Subcutaneous adipose tissue (tissue), 4 donors: ENCODE results near the gene HAUS7. TPM values are rescaled to one million over a fixed set of nuclear protein-coding genes. Genes with fewer than 3 reads are reported as not detected.

Experiments used
- total RNA-seq, 4 donors: library from RNA; depleted of rRNA; stranded (reverse); fragments of >200 nt; gene quantifications; one replicate each; pipeline ENCODE4 v1.1.0, GENCODE V29; 2016
- TF ChIP-seq, protein P1 (sequence below): fragments of 450-650 bp; IDR thresholded peaks from one replicate; pipeline ENCODE4 v1.5.1; 2016; ENCODE audit warnings: low read depth, mild to moderate bottlenecking, control low read depth, antibody characterized with exemption, moderate library complexity

HAUS7 gene
- total RNA-seq, 4 donors from 2014 or later, result 14.2 to 29.4 (median 16.3) TPM

DNA sequence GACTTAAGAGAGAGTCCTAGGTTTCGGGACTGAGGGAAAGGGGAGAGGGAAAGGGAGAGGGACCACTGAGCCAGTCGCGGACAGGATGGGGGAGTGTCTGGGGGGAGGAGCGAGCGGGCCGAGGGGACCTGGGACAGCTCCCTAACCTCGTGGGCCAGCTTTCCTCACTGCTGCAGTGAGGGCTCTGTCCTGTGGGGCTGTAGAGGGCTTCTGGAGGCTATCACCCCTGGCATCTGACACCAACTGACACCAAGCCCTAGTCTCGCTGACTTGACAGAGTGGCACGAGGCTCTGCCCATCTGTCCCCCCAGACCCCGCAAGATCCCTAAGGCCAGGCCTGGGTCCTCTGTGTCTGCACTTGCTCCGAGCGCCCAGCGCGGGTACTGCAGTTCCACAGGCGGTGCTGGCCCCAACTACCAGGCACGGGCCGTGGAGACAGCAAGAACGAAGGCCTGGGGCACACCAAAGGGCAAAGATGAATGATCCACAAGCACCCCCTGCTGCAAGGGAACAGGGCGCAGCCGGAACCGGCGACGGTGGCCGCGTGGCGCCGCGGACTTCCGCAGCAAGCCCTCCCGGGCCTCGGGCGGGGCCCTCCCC, 465 bp downstream of the HAUS7 start:
- TF ChIP-seq, protein P1, sequence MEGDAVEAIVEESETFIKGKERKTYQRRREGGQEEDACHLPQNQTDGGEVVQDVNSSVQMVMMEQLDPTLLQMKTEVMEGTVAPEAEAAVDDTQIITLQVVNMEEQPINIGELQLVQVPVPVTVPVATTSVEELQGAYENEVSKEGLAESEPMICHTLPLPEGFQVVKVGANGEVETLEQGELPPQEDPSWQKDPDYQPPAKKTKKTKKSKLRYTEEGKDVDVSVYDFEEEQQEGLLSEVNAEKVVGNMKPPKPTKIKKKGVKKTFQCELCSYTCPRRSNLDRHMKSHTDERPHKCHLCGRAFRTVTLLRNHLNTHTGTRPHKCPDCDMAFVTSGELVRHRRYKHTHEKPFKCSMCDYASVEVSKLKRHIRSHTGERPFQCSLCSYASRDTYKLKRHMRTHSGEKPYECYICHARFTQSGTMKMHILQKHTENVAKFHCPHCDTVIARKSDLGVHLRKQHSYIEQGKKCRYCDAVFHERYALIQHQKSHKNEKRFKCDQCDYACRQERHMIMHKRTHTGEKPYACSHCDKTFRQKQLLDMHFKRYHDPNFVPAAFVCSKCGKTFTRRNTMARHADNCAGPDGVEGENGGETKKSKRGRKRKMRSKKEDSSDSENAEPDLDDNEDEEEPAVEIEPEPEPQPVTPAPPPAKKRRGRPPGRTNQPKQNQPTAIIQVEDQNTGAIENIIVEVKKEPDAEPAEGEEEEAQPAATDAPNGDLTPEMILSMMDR, result no peak

DNA sequence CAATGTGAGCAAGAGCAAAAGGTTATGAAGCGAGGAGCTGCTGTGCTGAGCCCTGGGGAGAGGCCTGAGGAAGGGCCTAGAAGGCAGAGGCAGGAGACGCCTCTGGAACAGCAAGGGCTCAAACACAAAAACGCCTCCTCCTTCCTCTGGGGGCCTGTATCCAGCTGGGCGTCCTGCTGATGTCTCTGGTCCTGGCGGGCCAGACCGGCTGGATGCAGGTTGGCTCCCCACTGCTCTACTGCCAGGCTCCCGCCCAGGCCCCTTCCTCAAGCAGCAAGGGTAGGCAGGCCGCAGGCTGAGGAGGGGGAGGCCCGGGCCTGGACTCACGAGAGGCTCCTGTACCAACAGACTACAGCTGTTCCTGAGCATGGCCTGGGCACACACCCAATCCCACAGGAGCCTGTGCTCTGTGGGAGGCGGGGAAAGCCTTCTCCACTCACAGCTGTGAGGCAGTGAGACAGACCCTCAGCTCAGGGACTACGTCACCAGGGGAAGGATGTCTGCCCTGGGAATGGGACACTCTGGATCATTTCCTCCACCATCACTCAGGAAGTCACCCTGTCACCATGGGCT, 2.3 kb downstream of the HAUS7 start:
- TF ChIP-seq, protein P1, result no peak

DNA sequence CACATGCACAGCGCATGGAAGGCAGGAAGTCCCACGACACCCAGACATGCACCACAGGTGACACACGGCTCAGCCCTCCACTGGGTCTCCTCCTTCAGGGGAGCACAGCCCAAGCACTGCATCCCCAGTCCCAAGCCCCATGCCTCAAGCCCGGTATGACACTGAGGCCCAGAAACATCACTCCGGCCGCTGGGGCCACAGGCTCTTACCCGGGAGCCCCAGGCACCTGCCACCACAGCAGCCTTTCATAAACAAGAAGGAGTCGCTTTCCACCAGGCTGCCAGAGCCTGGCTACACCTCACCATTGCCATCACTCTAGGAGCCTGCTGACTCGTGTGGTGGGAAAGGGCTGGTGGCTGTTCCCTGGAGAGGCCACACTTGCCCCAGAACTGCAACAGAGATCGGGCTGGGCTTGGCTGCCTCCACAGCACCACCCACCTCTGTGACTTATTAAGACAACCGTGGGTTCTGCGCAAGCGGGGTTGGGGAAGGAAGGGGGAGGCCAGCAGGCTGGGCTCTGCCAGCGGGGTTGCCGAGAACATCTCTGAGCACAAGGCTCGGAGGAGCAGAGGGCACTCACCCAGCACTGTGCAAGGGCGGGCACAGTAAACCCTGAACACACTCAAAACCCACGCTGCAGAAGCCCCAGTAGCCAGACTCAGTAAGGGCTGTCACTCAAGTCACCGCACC, 4.5 kb downstream of the HAUS7 start:
- TF ChIP-seq, protein P1, result no peak

DNA sequence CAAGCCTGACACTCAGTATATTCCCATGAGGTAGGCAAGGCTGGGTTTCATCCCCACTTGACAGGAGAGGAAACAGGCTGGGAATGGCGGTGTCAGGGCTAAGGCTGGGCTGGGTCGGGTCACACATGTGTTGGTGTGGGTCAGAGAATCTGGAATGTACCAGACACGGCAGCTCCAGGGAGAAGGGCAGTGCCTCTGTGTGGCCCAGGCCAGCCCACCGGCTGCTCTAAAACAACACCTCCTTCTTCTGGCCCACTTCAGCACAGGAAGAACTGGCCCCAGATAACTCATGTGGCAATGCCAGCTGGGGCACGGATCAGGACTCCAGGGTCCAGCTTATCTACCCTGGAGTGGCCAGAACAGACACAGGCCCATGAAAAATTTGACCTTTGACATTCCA, 6.3 kb downstream of the HAUS7 start:
- TF ChIP-seq, protein P1, result no peak

DNA sequence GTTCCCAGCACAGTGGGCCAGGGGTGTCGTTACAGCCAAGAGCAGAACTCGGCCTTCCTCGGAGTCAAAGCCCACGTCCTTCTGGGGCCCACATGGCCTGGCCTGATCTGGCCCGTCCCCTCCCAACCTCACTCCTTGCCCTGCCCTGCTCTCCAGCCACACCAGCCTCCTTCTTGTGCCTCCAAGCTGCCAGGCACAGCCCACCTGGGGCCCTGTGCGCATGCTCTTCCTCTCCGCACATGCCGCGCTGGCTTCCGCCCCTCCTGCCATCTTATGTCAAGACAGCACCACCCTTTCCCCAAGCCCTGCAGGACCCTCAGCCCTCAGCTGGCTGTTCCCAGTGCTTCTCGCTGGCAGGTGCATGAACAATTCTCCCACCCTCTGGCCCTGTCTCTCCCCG, 6.8 kb downstream of the HAUS7 start:
- TF ChIP-seq, protein P1, result no peak

GRCh38 chrX:153463031-153463430, 7.3 kb downstream of the HAUS7 start:
- TF ChIP-seq, protein P1, result no peak

GRCh38 chrX:153462291-153462690, 8.1 kb downstream of the HAUS7 start:
- TF ChIP-seq, protein P1, result no peak
